ENCODE results near the gene MCC.

DNA sequence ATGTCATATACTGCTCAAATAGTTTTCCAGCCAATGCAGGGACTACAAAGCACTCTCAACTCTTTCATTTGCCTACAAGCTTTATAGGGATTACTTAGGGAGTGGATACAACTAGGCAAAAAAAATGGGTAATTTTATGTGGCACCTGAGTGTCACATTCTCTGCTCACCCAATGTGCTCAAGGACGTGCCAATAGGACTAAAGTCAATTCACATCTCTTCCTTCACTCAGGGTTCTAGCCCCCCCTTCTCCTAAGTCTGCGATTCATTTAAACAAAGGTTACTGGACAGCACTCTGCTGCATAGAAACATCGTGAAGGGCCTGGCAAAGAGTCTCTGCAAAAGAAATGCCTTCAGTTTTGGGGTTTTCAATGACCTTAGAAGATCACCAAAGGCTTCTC is 195.8 kb downstream of the MCC start:
- TF ChIP-seq, protein P1, sequence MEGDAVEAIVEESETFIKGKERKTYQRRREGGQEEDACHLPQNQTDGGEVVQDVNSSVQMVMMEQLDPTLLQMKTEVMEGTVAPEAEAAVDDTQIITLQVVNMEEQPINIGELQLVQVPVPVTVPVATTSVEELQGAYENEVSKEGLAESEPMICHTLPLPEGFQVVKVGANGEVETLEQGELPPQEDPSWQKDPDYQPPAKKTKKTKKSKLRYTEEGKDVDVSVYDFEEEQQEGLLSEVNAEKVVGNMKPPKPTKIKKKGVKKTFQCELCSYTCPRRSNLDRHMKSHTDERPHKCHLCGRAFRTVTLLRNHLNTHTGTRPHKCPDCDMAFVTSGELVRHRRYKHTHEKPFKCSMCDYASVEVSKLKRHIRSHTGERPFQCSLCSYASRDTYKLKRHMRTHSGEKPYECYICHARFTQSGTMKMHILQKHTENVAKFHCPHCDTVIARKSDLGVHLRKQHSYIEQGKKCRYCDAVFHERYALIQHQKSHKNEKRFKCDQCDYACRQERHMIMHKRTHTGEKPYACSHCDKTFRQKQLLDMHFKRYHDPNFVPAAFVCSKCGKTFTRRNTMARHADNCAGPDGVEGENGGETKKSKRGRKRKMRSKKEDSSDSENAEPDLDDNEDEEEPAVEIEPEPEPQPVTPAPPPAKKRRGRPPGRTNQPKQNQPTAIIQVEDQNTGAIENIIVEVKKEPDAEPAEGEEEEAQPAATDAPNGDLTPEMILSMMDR (IDR thresholded peaks at IDR 0.05; ENCODE audit: insufficient read depth, low read depth, low read length): no peak
- TF ChIP-seq EZH2 (IDR thresholded peaks at IDR 0.05; ENCODE audit: insufficient read depth, low read length): no peak
